ENCODE results near the gene RFPL4A. TPM values are rescaled to one million over a fixed set of nuclear protein-coding genes. Genes with fewer than 3 reads are reported as not detected.
"Not testable (repeated sequence)": the region's sequence is repeated elsewhere in the genome, so short reads cannot be mapped to it uniquely, and the experiment has no call there.

RFPL4A gene
- polyA plus RNA-seq, 1 donor from 2014 or later: not detected

DNA sequence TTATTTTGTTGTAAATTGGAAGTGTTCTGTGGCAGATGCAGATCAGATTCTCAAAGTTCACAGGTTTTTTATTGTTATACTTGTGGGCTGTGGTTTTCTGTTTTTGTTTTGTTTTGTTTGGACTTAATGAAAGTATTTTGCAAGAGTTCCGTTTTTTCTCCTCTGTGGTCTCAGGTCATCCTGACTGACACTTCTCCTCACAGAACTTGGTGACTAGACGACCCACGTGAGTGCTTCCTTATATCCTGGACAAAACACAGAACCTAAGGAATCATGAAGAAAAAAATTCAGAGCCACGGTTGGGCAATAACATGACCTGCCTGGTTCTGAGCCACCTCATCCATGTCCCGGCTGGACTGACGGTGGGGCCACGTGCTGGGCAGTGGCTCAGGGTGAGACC, 7.6 kb downstream of the RFPL4A start:
- no peaks in the 10 kb centered on the region for H3F3A ChIP-seq (ENCODE audit: insufficient read depth, low read length, poor library complexity, severe bottlenecking)
- H3K27ac ChIP-seq (ENCODE audit: low read length): no peak overlapping the region
- H4K20me1 ChIP-seq (ENCODE audit: insufficient read depth): no peaks in the 10 kb centered on the region
- H3K36me3 ChIP-seq (ENCODE audit: insufficient read depth, low read length): no peaks in the 10 kb centered on the region
- no peaks in the 10 kb centered on the region for H3K27me3 ChIP-seq (ENCODE audit: insufficient read depth, low read depth, low read length)
- H3K4me3 ChIP-seq (ENCODE audit: low read length): no peak overlapping the region
- no peaks in the 10 kb centered on the region for H3K79me2 ChIP-seq (replicated peaks; ENCODE audit: insufficient read depth, low read length)
- TF ChIP-seq EP300 (conservative IDR thresholded peaks at IDR 0.05; ENCODE audit: poor library complexity, severe bottlenecking) (no peak), MXI1 (conservative IDR thresholded peaks at IDR 0.05; ENCODE audit: poor library complexity, severe bottlenecking) (no peak), EZH2 (IDR thresholded peaks at IDR 0.05; ENCODE audit: borderline replicate concordance, insufficient read depth, low read length, poor library complexity, severe bottlenecking) (no peak)
- no peaks in the 10 kb centered on the region for H3K9me2 ChIP-seq (ENCODE audit: insufficient read depth, low read length)
- no peak overlapping the region for H3K4me2 ChIP-seq (ENCODE audit: low read length)
- no peak overlapping the region for H3K9ac ChIP-seq (ENCODE audit: low read length)
- no peak overlapping the region for H2AFZ ChIP-seq (ENCODE audit: low read depth, low read length)
- H3K9me3 ChIP-seq (ENCODE audit: low read length): peaks cover 5% of the 10 kb centered on the region

DNA sequence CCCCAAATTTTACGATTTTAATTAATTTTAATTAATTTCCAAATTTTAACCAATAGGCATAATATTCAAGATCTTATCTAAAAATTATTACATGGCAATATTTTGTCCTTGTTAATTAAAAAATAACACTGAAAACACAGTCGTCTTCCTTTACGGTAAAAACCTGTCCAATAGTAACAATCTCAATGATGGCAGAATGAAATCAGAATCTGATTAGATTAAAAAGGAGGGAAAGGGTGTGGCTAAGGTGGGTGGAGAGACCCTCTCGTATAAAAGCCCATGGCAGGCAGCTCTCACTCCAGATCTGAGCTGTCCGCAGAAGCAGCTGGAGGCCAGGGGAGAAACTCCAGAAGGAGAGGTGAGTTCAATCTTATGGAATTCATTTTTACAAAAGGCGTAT, 9.9 kb downstream of the RFPL4A start, which contains the start of gene RFPL4AL1:
Gene RFPL4AL1, plus strand, starts transcription at position 301 of the 400 bp plus-strand sequence. CDS start 2,687 bp downstream, outside the sequence.
- H3K4me2 ChIP-seq (ENCODE audit: low read length); H3K9me3 ChIP-seq (ENCODE audit: low read length); H3K27ac ChIP-seq (ENCODE audit: low read length); H2AFZ ChIP-seq (ENCODE audit: low read depth, low read length); H3K4me3 ChIP-seq (ENCODE audit: low read length); H3K36me3 ChIP-seq (ENCODE audit: insufficient read depth, low read length); H3K9ac ChIP-seq (ENCODE audit: low read length); H3K9me2 ChIP-seq (ENCODE audit: insufficient read depth, low read length); H3K27me3 ChIP-seq (ENCODE audit: insufficient read depth, low read depth, low read length); H4K20me1 ChIP-seq (ENCODE audit: insufficient read depth); H3K79me2 ChIP-seq (replicated peaks; ENCODE audit: insufficient read depth, low read length); H3F3A ChIP-seq (ENCODE audit: insufficient read depth, low read length, poor library complexity, severe bottlenecking): not testable (repeated sequence)

DNA sequence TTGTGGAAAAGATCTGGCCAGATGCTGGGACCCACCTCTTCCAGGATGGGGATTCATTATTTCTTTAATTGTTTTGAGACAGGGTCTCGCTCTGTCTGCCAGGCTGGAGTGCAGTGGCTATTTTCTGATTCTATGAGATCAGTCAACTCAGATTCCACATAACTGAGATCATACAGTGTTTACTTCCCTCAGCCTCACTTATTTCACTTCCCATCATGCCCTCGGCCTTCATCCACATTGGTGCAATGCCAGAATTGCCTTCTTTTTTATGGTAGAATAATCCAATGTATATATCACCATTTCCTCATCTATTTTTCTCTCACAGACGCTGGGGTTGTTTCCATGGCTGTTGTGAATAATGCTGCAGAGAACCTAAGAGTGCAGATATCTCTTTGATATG, 10.7 kb downstream of the RFPL4A start:
- H3K4me2 ChIP-seq (ENCODE audit: low read length); H3K27ac ChIP-seq (ENCODE audit: low read length); H4K20me1 ChIP-seq (ENCODE audit: insufficient read depth); H3F3A ChIP-seq (ENCODE audit: insufficient read depth, low read length, poor library complexity, severe bottlenecking); H3K9ac ChIP-seq (ENCODE audit: low read length); H3K27me3 ChIP-seq (ENCODE audit: insufficient read depth, low read depth, low read length); H3K36me3 ChIP-seq (ENCODE audit: insufficient read depth, low read length); H3K79me2 ChIP-seq (replicated peaks; ENCODE audit: insufficient read depth, low read length); H3K4me3 ChIP-seq (ENCODE audit: low read length); H3K9me2 ChIP-seq (ENCODE audit: insufficient read depth, low read length); H2AFZ ChIP-seq (ENCODE audit: low read depth, low read length); H3K9me3 ChIP-seq (ENCODE audit: low read length): not testable (repeated sequence)

GRCh38 chr19:55777528-55777927, 18.6 kb downstream of the RFPL4A start:
- H3K27me3 ChIP-seq (ENCODE audit: insufficient read depth, low read depth, low read length): no peaks in the 10 kb centered on the region
- H3K9ac ChIP-seq (ENCODE audit: low read length): no peak overlapping the region
- no peaks in the 10 kb centered on the region for H3K36me3 ChIP-seq (ENCODE audit: insufficient read depth, low read length)
- H3K4me3 ChIP-seq (ENCODE audit: low read length): no peak overlapping the region
- TF ChIP-seq POLR2AphosphoS5 (IDR thresholded peaks at IDR 0.05) (no peak), TAF1 (IDR thresholded peaks at IDR 0.05; ENCODE audit: low read depth) (no peak), EZH2 (IDR thresholded peaks at IDR 0.05; ENCODE audit: borderline replicate concordance, insufficient read depth, low read length, poor library complexity, severe bottlenecking) (no peak), SMC3 (conservative IDR thresholded peaks at IDR 0.05; ENCODE audit: poor library complexity) (no peak), MXI1 (conservative IDR thresholded peaks at IDR 0.05; ENCODE audit: poor library complexity, severe bottlenecking) (no peak), CTCF (IDR thresholded peaks at IDR 0.05; ENCODE audit: poor library complexity, severe bottlenecking) (no peak), RAD21 (conservative IDR thresholded peaks at IDR 0.05) (no peak), EP300 (conservative IDR thresholded peaks at IDR 0.05; ENCODE audit: poor library complexity, severe bottlenecking) (no peak)
- TF ChIP-seq, protein P1, sequence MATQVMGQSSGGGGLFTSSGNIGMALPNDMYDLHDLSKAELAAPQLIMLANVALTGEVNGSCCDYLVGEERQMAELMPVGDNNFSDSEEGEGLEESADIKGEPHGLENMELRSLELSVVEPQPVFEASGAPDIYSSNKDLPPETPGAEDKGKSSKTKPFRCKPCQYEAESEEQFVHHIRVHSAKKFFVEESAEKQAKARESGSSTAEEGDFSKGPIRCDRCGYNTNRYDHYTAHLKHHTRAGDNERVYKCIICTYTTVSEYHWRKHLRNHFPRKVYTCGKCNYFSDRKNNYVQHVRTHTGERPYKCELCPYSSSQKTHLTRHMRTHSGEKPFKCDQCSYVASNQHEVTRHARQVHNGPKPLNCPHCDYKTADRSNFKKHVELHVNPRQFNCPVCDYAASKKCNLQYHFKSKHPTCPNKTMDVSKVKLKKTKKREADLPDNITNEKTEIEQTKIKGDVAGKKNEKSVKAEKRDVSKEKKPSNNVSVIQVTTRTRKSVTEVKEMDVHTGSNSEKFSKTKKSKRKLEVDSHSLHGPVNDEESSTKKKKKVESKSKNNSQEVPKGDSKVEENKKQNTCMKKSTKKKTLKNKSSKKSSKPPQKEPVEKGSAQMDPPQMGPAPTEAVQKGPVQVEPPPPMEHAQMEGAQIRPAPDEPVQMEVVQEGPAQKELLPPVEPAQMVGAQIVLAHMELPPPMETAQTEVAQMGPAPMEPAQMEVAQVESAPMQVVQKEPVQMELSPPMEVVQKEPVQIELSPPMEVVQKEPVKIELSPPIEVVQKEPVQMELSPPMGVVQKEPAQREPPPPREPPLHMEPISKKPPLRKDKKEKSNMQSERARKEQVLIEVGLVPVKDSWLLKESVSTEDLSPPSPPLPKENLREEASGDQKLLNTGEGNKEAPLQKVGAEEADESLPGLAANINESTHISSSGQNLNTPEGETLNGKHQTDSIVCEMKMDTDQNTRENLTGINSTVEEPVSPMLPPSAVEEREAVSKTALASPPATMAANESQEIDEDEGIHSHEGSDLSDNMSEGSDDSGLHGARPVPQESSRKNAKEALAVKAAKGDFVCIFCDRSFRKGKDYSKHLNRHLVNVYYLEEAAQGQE (IDR thresholded peaks at IDR 0.05; ENCODE audit: borderline replicate concordance): no peak
- no peak overlapping the region for H2AFZ ChIP-seq (ENCODE audit: low read depth, low read length)
- H3F3A ChIP-seq (ENCODE audit: insufficient read depth, low read length, poor library complexity, severe bottlenecking): no peaks in the 10 kb centered on the region
- H3K79me2 ChIP-seq (replicated peaks; ENCODE audit: insufficient read depth, low read length): no peaks in the 10 kb centered on the region
- H3K9me2 ChIP-seq (ENCODE audit: insufficient read depth, low read length): no peaks in the 10 kb centered on the region
- peaks cover 3% of the 10 kb centered on the region for H3K9me3 ChIP-seq (ENCODE audit: low read length)
- H4K20me1 ChIP-seq (ENCODE audit: insufficient read depth): no peaks in the 10 kb centered on the region
- H3K27ac ChIP-seq (ENCODE audit: low read length): no peak overlapping the region
- H3K4me2 ChIP-seq (ENCODE audit: low read length): no peak overlapping the region
